ENCODE measurements around the gene ERI2. TPM values are rescaled to one million over a fixed set of nuclear protein-coding genes. Genes with fewer than 3 reads are reported as not detected.
A peak's percentile ranks its signal among the peaks of the same experiment; 100 is the strongest.

The ERI2 gene
- total RNA-seq = 10 to 100 TPM in 3 of 4 donors, 1 to 10 TPM in 1; 7.2 to 19.3 (median 16.6) TPM
- 10 to 100 TPM in 2 of 3 donors, 1 to 10 TPM in 1; 8.4 to 24.3 (median 12.8) TPM for polyA plus RNA-seq

- WGBS, 2 donors = 1% methylated on average over 74 of the region's 74 CpGs
- peak within 1 kb of the TSS; percentile 81 to 95 (median 92) for H3K27ac ChIP-seq
- H3K4me1 ChIP-seq = peaks cover 0 to 16% (median 13%) of the 10 kb centered on the region in 4 donors
- peak within 1 kb of the TSS; percentile 73 to 87 (median 80) for H3K4me3 ChIP-seq
- no peaks in the 10 kb centered on the region for H3K9me3 ChIP-seq
- peak; percentile 95 for DNase-seq
- TF ChIP-seq POLR2A (IDR thresholded peaks at IDR 0.05) (peak in 1 of 2 donors; percentile 36), CTCF (IDR thresholded peaks at IDR 0.05) (peak in 2 of 4 experiments; percentile 5 to 34), POLR2AphosphoS5 (IDR thresholded peaks at IDR 0.05) (peak; percentile 44 to 73 (median 61)), EP300 (IDR thresholded peaks at IDR 0.05) (no peak)
- intact Hi-C loops (cut with DNase I) = loop anchor here (5.0 to 10.0 kb wide), 3 partner anchors 64 to 276 kb away; partner anchors contain the start of genes DCUN1D3, LYRM1 and THUMPD1
- peaks cover 0 to 9% (median 0%) of the 10 kb centered on the region in 4 donors for H3K36me3 ChIP-seq
- H3K27me3 ChIP-seq = no peaks in the 10 kb centered on the region
Observed at GRCh38 chr16:20806168-20807050, at the start of gene ERI2, which contains the start of gene REXO5. ERI2 (minus strand) TSS chr16:20806472; CDS start chr16:20806430, 42 bp downstream. REXO5 (plus strand) TSS chr16:20806527; CDS start chr16:20806954, 427 bp downstream.

- intact Hi-C loops (cut with DNase I) = loop anchor here (5.0 kb wide), 1 partner anchor 307 kb away; no protein-coding TSS in a partner anchor
Observed at GRCh38 chr16:20854963-20855362, 48.7 kb upstream of the ERI2 start.

GRCh38 chr16:20853981-20854620, 47.8 kb upstream of the ERI2 start:
- H3K27me3 ChIP-seq = no peaks in the 10 kb centered on the region
- WGBS, 2 donors = 93 to 96% methylated on average over 3 of the region's 3 CpGs
- no peak for TF ChIP-seq POLR2AphosphoS5 (IDR thresholded peaks at IDR 0.05)
- no peak for TF ChIP-seq EP300 (IDR thresholded peaks at IDR 0.05)
- TF ChIP-seq CTCF (IDR thresholded peaks at IDR 0.05) = no peak
- no peak for TF ChIP-seq POLR2A (IDR thresholded peaks at IDR 0.05)
- no peak overlapping the region for H3K4me3 ChIP-seq
- peak overlapping the region in 2 of 4 donors; percentile 84 to 90 for H3K27ac ChIP-seq
- DNase-seq = no peak
- peaks cover 0 to 55% (median 45%) of the 10 kb centered on the region in 4 donors for H3K4me1 ChIP-seq
- intact Hi-C loops (cut with DNase I) = loop anchor here (5.0 kb wide), 1 partner anchor 308 kb away; no protein-coding TSS in a partner anchor
- peaks cover 0 to 12% (median 3%) of the 10 kb centered on the region in 4 donors for H3K36me3 ChIP-seq
- no peaks in the 10 kb centered on the region for H3K9me3 ChIP-seq

More at GRCh38 chr16:20854963-20855362, 48.7 kb upstream of the ERI2 start:
- Histone ChIP-seq H3K4me1 (peaks cover 0 to 55% (median 46%) of the 10 kb centered on the region in 4 donors), H3K4me3 (no peak overlapping the region), H3K27me3 (no peaks in the 10 kb centered on the region), H3K36me3 (peaks cover 0 to 20% (median 7%) of the 10 kb centered on the region in 4 donors), H3K9me3 (no peaks in the 10 kb centered on the region), H3K27ac (no peak overlapping the region)
- WGBS, 2 donors = 92 to 94% methylated on average over 2 of the region's 2 CpGs
- DNase-seq = no peak
- no peak for TF ChIP-seq CTCF (IDR thresholded peaks at IDR 0.05)
- TF ChIP-seq POLR2A (IDR thresholded peaks at IDR 0.05) = no peak
- no peak for TF ChIP-seq POLR2AphosphoS5 (IDR thresholded peaks at IDR 0.05)
- TF ChIP-seq EP300 (IDR thresholded peaks at IDR 0.05) = no peak

- Histone ChIP-seq H3K9me3 (no peaks in the 10 kb centered on the region), H3K36me3 (peaks cover 0 to 10% (median 3%) of the 10 kb centered on the region in 4 donors), H3K4me1 (peaks cover 0 to 55% (median 45%) of the 10 kb centered on the region in 4 donors), H3K4me3 (no peak overlapping the region), H3K27ac (peak overlapping the region in 3 of 4 donors; percentile 80 to 90 (median 84)), H3K27me3 (no peaks in the 10 kb centered on the region)
- intact Hi-C loops (cut with DNase I) = loop anchor here (5.0 kb wide), 1 partner anchor 309 kb away; no protein-coding TSS in a partner anchor
- DNase-seq = no peak
- 94 to 95% methylated on average over 5 of the region's 5 CpGs for WGBS, 2 donors
- TF ChIP-seq EP300 (IDR thresholded peaks at IDR 0.05) (no peak), CTCF (IDR thresholded peaks at IDR 0.05) (no peak), POLR2AphosphoS5 (IDR thresholded peaks at IDR 0.05) (no peak), POLR2A (IDR thresholded peaks at IDR 0.05) (no peak)
Observed at GRCh38 chr16:20853143-20853542, 46.9 kb upstream of the ERI2 start.
